Adipocyte (in vitro differentiated cells): ENCODE data around the gene RHBDF2.
"Not testable (repeated sequence)": the region's sequence is repeated elsewhere in the genome, so short reads cannot be mapped to it uniquely, and the experiment has no call there.

Experiments
- DNase-seq: peaks from one replicate; pipeline ENCODE4 v3.0.0-alpha.2; 2015; ENCODE audit warnings: low read depth
- H3K27me3 ChIP-seq: replicated peaks from 2 replicates; pipeline ENCODE4 v1.7.0; 2013; ENCODE audit warnings: mild to moderate bottlenecking, low read length, moderate library complexity; ENCODE audit not compliant: control insufficient read depth, insufficient read depth
- H3K36me3 ChIP-seq: 2 replicates; pipeline ENCODE4 v1.7.0; 2013; ENCODE audit warnings: low read length, mild to moderate bottlenecking, moderate library complexity; ENCODE audit not compliant: control insufficient read depth, insufficient read depth, severe bottlenecking
- H3K4me1 ChIP-seq: 2 replicates; pipeline ENCODE4 v1.7.0; 2013; ENCODE audit warnings: mild to moderate bottlenecking, low read length, moderate library complexity; ENCODE audit not compliant: control insufficient read depth, insufficient read depth
- H3K4me3 ChIP-seq: 2 replicates; pipeline ENCODE4 v1.7.0; 2013; ENCODE audit warnings: mild to moderate bottlenecking, low read length, moderate library complexity
- H3K9ac ChIP-seq: 2 replicates; pipeline ENCODE4 v1.7.0; 2013; ENCODE audit warnings: mild to moderate bottlenecking, low read length, moderate library complexity
- H3K9me3 ChIP-seq: 2 replicates; pipeline ENCODE4 v1.7.0; 2013; ENCODE audit warnings: mild to moderate bottlenecking, low read length, moderate library complexity; ENCODE audit not compliant: control insufficient read depth

Gene RHBDF2

GRCh38 chr17:76528528-76529223, 27.5 kb upstream of the RHBDF2 start:
- Histone ChIP-seq H3K36me3 (no peaks in the 10 kb centered on the region), H3K27me3 (no peaks in the 10 kb centered on the region), H3K9me3 (no peaks in the 10 kb centered on the region), H3K4me3 (peak overlapping the region; percentile 3), H3K9ac (peak overlapping the region; percentile 85), H3K4me1 (peaks cover 60% of the 10 kb centered on the region)
- no peak for DNase-seq

- H3K9ac ChIP-seq = peak overlapping the region; percentile 85
- H3K27me3 ChIP-seq = no peaks in the 10 kb centered on the region
- peaks cover 60% of the 10 kb centered on the region for H3K4me1 ChIP-seq
- peak overlapping the region; percentile 3 for H3K4me3 ChIP-seq
- no peaks in the 10 kb centered on the region for H3K9me3 ChIP-seq
- DNase-seq = no peak
- H3K36me3 ChIP-seq = no peaks in the 10 kb centered on the region
These were observed 26.9 kb upstream of the RHBDF2 start for GRCh38 chr17:76528156-76528527.

- Histone ChIP-seq H3K4me1 (peaks cover 60% of the 10 kb centered on the region), H3K27me3 (no peaks in the 10 kb centered on the region), H3K9me3 (no peaks in the 10 kb centered on the region), H3K4me3 (no peak overlapping the region), H3K9ac (peak overlapping the region; percentile 29), H3K36me3 (no peaks in the 10 kb centered on the region)
- DNase-seq = peak; percentile 19
These were observed 26.3 kb upstream of the RHBDF2 start for GRCh38 chr17:76527430-76528111.

GRCh38 chr17:76527016-76527415, 25.8 kb upstream of the RHBDF2 start:
- H3K36me3 ChIP-seq, H3K27me3 ChIP-seq, H3K9me3 ChIP-seq, DNase-seq, H3K4me3 ChIP-seq: not testable (repeated sequence)
- Histone ChIP-seq H3K9ac (peak overlapping the region; percentile 29), H3K4me1 (peaks cover 57% of the 10 kb centered on the region)

- H3K9ac ChIP-seq, H3K36me3 ChIP-seq, H3K4me3 ChIP-seq, H3K9me3 ChIP-seq, H3K27me3 ChIP-seq, DNase-seq: not testable (repeated sequence)
- H3K4me1 ChIP-seq = peaks cover 42% of the 10 kb centered on the region
These were observed 24.2 kb upstream of the RHBDF2 start for GRCh38 chr17:76525513-76525833.

GRCh38 chr17:76524598-76525512, 23.6 kb upstream of the RHBDF2 start:
- DNase-seq = no peak
- Histone ChIP-seq H3K9me3 (no peaks in the 10 kb centered on the region), H3K9ac (peak overlapping the region; percentile 47), H3K4me1 (peaks cover 36% of the 10 kb centered on the region), H3K36me3 (no peaks in the 10 kb centered on the region), H3K27me3 (no peaks in the 10 kb centered on the region), H3K4me3 (no peak overlapping the region)

GRCh38 chr17:76523084-76524037, 22.1 kb upstream of the RHBDF2 start:
- Histone ChIP-seq H3K27me3 (no peaks in the 10 kb centered on the region), H3K36me3 (no peaks in the 10 kb centered on the region)
- peak; percentile 78 for DNase-seq

GRCh38 chr17:76521683-76522082, 20.5 kb upstream of the RHBDF2 start:
- DNase-seq, H3K9me3 ChIP-seq: not testable (repeated sequence)
- H3K4me1 ChIP-seq = peaks cover 11% of the 10 kb centered on the region

More at GRCh38 chr17:76523084-76524037, 22.1 kb upstream of the RHBDF2 start:
- no peaks in the 10 kb centered on the region for H3K9me3 ChIP-seq
- peaks cover 23% of the 10 kb centered on the region for H3K4me1 ChIP-seq
- no peak overlapping the region for H3K9ac ChIP-seq
- H3K4me3 ChIP-seq = no peak overlapping the region

GRCh38 chr17:76521262-76521661, 20.0 kb upstream of the RHBDF2 start:
- H3K27me3 ChIP-seq = no peaks in the 10 kb centered on the region
- no peaks in the 10 kb centered on the region for H3K9me3 ChIP-seq
- no peak overlapping the region for H3K4me3 ChIP-seq
- H3K9ac ChIP-seq = no peak overlapping the region
- no peaks in the 10 kb centered on the region for H3K36me3 ChIP-seq
- peaks cover 11% of the 10 kb centered on the region for H3K4me1 ChIP-seq
- no peak for DNase-seq

More at GRCh38 chr17:76521683-76522082, 20.5 kb upstream of the RHBDF2 start:
- not testable (repeated sequence) for H3K9ac ChIP-seq, H3K4me3 ChIP-seq, H3K36me3 ChIP-seq, H3K27me3 ChIP-seq

- peaks cover 4% of the 10 kb centered on the region for H3K4me1 ChIP-seq
- no peak overlapping the region for H3K4me3 ChIP-seq
- H3K36me3 ChIP-seq = no peaks in the 10 kb centered on the region
- no peak overlapping the region for H3K9ac ChIP-seq
- DNase-seq = no peak
- H3K9me3 ChIP-seq = no peaks in the 10 kb centered on the region
- no peaks in the 10 kb centered on the region for H3K27me3 ChIP-seq
These were observed 18.1 kb upstream of the RHBDF2 start for GRCh38 chr17:76519048-76519966.
